H9 (cell line): ENCODE measurements around the gene TMEM164. TPM values are rescaled to one million over a fixed set of nuclear protein-coding genes. Genes with fewer than 3 reads are reported as not detected.

Source experiments
- DNase-seq: peaks from one replicate; pipeline ENCODE4 v3.0.0-alpha.2; 2017
- H2AFZ ChIP-seq: one replicate; pipeline ENCODE4 v1.6.1; 2013; ENCODE audit warnings: mild to moderate bottlenecking, low read length, control low read depth, moderate library complexity
- H2AK5ac ChIP-seq: 2 replicates; pipeline ENCODE4 v1.6.1; 2013; ENCODE audit warnings: low read length, control low read depth, mixed read lengths; ENCODE audit not compliant: insufficient read length
- H2BK120ac ChIP-seq: one replicate; pipeline ENCODE4 v1.6.1; 2013; ENCODE audit warnings: low read depth, mild to moderate bottlenecking, low read length, control low read depth, inconsistent platforms; ENCODE audit not compliant: poor library complexity, severe bottlenecking
- H2BK12ac ChIP-seq: 2 replicates; pipeline ENCODE4 v1.6.1; 2013; ENCODE audit warnings: low read length, control low read depth, mixed read lengths, low read depth; ENCODE audit not compliant: insufficient read length
- H2BK15ac ChIP-seq: 2 replicates; pipeline ENCODE4 v1.6.1; 2013; ENCODE audit warnings: low read depth, low read length, control low read depth
- H2BK20ac ChIP-seq: one replicate; pipeline ENCODE4 v1.6.1; 2013; ENCODE audit warnings: low read depth, mild to moderate bottlenecking, low read length, control low read depth, inconsistent platforms; ENCODE audit not compliant: poor library complexity, severe bottlenecking
- H2BK5ac ChIP-seq: 2 replicates; pipeline ENCODE4 v1.6.1; 2013; ENCODE audit warnings: low read length, control low read depth, mixed read lengths; ENCODE audit not compliant: insufficient read length
- H3K14ac ChIP-seq: 2 replicates; pipeline ENCODE4 v1.6.1; 2013; ENCODE audit warnings: low read length, control low read depth; ENCODE audit not compliant: insufficient read depth
- H3K18ac ChIP-seq: 2 replicates; pipeline ENCODE4 v1.6.1; 2013; ENCODE audit warnings: low read depth, mild to moderate bottlenecking, mixed read lengths, low read length, control low read depth; ENCODE audit not compliant: insufficient read length
- H3K23ac ChIP-seq: 2 replicates; pipeline ENCODE4 v1.6.1; 2013; ENCODE audit warnings: low read length, control low read depth, mixed read lengths, low read depth; ENCODE audit not compliant: insufficient read length
- H3K23me2 ChIP-seq: 2 replicates; pipeline ENCODE4 v1.6.1; 2013; ENCODE audit warnings: low read depth, mild to moderate bottlenecking, mixed read lengths, low read length, control low read depth; ENCODE audit not compliant: insufficient read length, poor library complexity, severe bottlenecking
- H3K27ac ChIP-seq: 2 replicates; pipeline ENCODE4 v1.5.1; 2013; ENCODE audit warnings: low read length, control low read depth, mixed read lengths, low read depth; ENCODE audit not compliant: insufficient read length
- H3K27me3 ChIP-seq: 2 replicates; pipeline ENCODE4 v1.6.1; 2013; ENCODE audit warnings: low read length, control low read depth, inconsistent platforms; ENCODE audit not compliant: insufficient read depth
- H3K4ac ChIP-seq: 2 replicates; pipeline ENCODE4 v1.6.1; 2013; ENCODE audit warnings: low read depth, mild to moderate bottlenecking, control low read depth, inconsistent platforms, low read length, moderate library complexity
- H3K4me1 ChIP-seq: 2 replicates; pipeline ENCODE4 v1.6.1; 2013; ENCODE audit warnings: low read length, control low read depth, inconsistent platforms; ENCODE audit not compliant: insufficient read depth
- H3K4me2 ChIP-seq: 2 replicates; pipeline ENCODE4 v1.6.1; 2013; ENCODE audit warnings: low read length, control low read depth, mixed read lengths; ENCODE audit not compliant: insufficient read length, insufficient read depth
- H3K56ac ChIP-seq: 2 replicates; pipeline ENCODE4 v1.6.1; 2013; ENCODE audit warnings: low read depth, mild to moderate bottlenecking, mixed read lengths, low read length, control low read depth; ENCODE audit not compliant: insufficient read length
- H3K79me1 ChIP-seq: 2 replicates; pipeline ENCODE4 v1.6.1; 2013; ENCODE audit warnings: low read depth, mild to moderate bottlenecking, moderate library complexity, low read length, control low read depth, inconsistent platforms; ENCODE audit not compliant: insufficient read depth, poor library complexity, severe bottlenecking
- H3K79me2 ChIP-seq: 2 replicates; pipeline ENCODE4 v1.6.1; 2013; ENCODE audit warnings: low read length, control low read depth, inconsistent platforms; ENCODE audit not compliant: insufficient read depth
- H3K9ac ChIP-seq: 2 replicates; pipeline ENCODE4 v1.6.1; 2013; ENCODE audit warnings: low read length, control low read depth, mixed read lengths; ENCODE audit not compliant: insufficient read length; ENCODE audit errors: extremely low read depth
- H3K9me3 ChIP-seq: one replicate; pipeline ENCODE4 v1.6.1; 2013; ENCODE audit warnings: low read depth, low read length, inconsistent platforms; ENCODE audit not compliant: control insufficient read depth
- H3T11ph ChIP-seq: one replicate; pipeline ENCODE4 v1.6.1; 2013; ENCODE audit warnings: mild to moderate bottlenecking, low read length, control low read depth, inconsistent platforms
- H4K20me1 ChIP-seq: one replicate; pipeline ENCODE4 v1.6.1; 2013; ENCODE audit not compliant: control insufficient read depth, insufficient read length, insufficient read depth
- H4K5ac ChIP-seq: 2 replicates; pipeline ENCODE4 v1.6.1; 2013; ENCODE audit warnings: low read depth, mild to moderate bottlenecking, mixed read lengths, low read length, control low read depth; ENCODE audit not compliant: insufficient read length
- H4K8ac ChIP-seq: replicated peaks from 2 replicates; pipeline ENCODE4 v1.6.1; 2013; ENCODE audit warnings: low read length, control low read depth, mixed read lengths, low read depth; ENCODE audit not compliant: insufficient read length
- H4K91ac ChIP-seq: 2 replicates; pipeline ENCODE4 v1.6.1; 2013; ENCODE audit warnings: low read depth, mild to moderate bottlenecking, moderate library complexity, mixed read lengths, low read length, control low read depth; ENCODE audit not compliant: insufficient read length
- H3K27ac Mint-ChIP-seq, 3 experiments: 2 replicates in 2 of 3; 3 replicates in 1 of 3; pipeline ENCODE4 v1.8.0; 2020 to 2021; ENCODE audit warnings: mixed read lengths in 3 of 3, mild to moderate bottlenecking in 1 of 3, moderate library complexity in 1 of 3
- H3K27me3 Mint-ChIP-seq: 2 replicates; pipeline ENCODE4 v1.8.0; 2021; ENCODE audit warnings: low read depth, mild to moderate bottlenecking, moderate library complexity, mixed read lengths
- H3K36me3 Mint-ChIP-seq, 3 experiments: 2 replicates in 2 of 3; 3 replicates in 1 of 3; pipeline ENCODE4 v1.8.0; 2020 to 2021; ENCODE audit warnings: low read depth in 3 of 3, mixed read lengths in 3 of 3; ENCODE audit not compliant: insufficient read depth in 1 of 3
- H3K4me1 Mint-ChIP-seq, 2 experiments: 2 replicates each; pipeline ENCODE4 v1.8.0; 2020; ENCODE audit warnings: mixed read lengths in 2 of 2
- H3K4me3 Mint-ChIP-seq, 2 experiments: 2 replicates in 1 of 2; 3 replicates in 1 of 2; pipeline ENCODE4 v1.8.0; 2020 to 2021; ENCODE audit warnings: mild to moderate bottlenecking in 2 of 2, mixed read lengths in 2 of 2, moderate library complexity in 1 of 2
- H3K9me3 Mint-ChIP-seq, 2 experiments: 2 replicates in 1 of 2; 3 replicates in 1 of 2; pipeline ENCODE4 v1.8.0; 2020; ENCODE audit warnings: mild to moderate bottlenecking in 2 of 2, mixed read lengths in 2 of 2, moderate library complexity in 1 of 2
- total RNA-seq: library from RNA; stranded (reverse); gene quantifications from 2 replicates; pipeline ENCODE4 v1.2.1, GENCODE V29; 2021
- TF ChIP-seq, protein P1 (sequence below): fragments of 200-600 bp; sonication (generic); conservative IDR thresholded peaks from 3 replicates; pipeline ENCODE4 v1.8.0; 2021; ENCODE audit warnings: antibody characterized with exemption, mild to moderate bottlenecking

TMEM164 gene
- total RNA-seq, 1 experiment from 2014 or later: 30.4 TPM

DNA sequence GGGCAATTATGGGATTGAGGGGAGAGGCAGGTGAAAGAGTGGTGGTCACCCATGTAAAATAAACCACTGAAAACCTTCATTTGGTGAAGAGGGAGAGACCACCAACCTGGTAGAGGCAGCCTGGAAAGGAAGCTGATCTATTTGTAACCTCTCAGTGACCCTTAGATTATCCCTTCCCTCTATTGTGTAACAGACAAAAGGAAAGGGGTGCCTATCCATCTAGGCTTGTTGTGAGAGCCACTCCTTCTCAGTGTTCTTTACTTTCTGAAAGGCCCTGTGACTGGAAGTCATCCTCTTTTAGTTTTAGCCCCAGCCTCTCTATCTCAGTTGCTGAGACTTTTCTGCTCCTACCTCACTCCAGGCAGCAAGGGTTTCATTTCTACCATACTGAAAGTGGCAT lies 142.4 kb downstream of the TMEM164 start:
- Histone ChIP-seq H3K18ac (no peak overlapping the region), H3K4me1 (peaks cover 3% of the 10 kb centered on the region; the same call in 1 of the 2 replicates), H3K27ac (no peak overlapping the region), H2BK120ac (no peak overlapping the region), H3K4ac (no peak overlapping the region), H4K8ac (no peak overlapping the region), H3K23ac (no peak overlapping the region), H4K91ac (no peak overlapping the region), H3K9me3 (no peaks in the 10 kb centered on the region), H2AK5ac (no peak overlapping the region), H3K79me2 (no peaks in the 10 kb centered on the region), H4K20me1 (no peaks in the 10 kb centered on the region), H3K9ac (no peak overlapping the region), H3K4me2 (no peak overlapping the region), H3K27me3 (no peaks in the 10 kb centered on the region), H4K5ac (no peak overlapping the region), H3K79me1 (no peaks in the 10 kb centered on the region), H3K14ac (no peak overlapping the region), H2BK5ac (no peak overlapping the region), H3T11ph (no peak overlapping the region), H3K23me2 (no peaks in the 10 kb centered on the region), H2BK20ac (no peak overlapping the region), H2BK15ac (no peak overlapping the region; the same call in 1 of the 2 replicates), H2AFZ (no peak overlapping the region), H2BK12ac (no peak overlapping the region), H3K56ac (no peak overlapping the region)
- TF ChIP-seq, protein P1, sequence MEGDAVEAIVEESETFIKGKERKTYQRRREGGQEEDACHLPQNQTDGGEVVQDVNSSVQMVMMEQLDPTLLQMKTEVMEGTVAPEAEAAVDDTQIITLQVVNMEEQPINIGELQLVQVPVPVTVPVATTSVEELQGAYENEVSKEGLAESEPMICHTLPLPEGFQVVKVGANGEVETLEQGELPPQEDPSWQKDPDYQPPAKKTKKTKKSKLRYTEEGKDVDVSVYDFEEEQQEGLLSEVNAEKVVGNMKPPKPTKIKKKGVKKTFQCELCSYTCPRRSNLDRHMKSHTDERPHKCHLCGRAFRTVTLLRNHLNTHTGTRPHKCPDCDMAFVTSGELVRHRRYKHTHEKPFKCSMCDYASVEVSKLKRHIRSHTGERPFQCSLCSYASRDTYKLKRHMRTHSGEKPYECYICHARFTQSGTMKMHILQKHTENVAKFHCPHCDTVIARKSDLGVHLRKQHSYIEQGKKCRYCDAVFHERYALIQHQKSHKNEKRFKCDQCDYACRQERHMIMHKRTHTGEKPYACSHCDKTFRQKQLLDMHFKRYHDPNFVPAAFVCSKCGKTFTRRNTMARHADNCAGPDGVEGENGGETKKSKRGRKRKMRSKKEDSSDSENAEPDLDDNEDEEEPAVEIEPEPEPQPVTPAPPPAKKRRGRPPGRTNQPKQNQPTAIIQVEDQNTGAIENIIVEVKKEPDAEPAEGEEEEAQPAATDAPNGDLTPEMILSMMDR: no peak
- Mint-ChIP-seq H3K4me1 (peaks cover 16% of the 10 kb centered on the region in 2 experiments), H3K4me3 (no peak overlapping the region), H3K27me3 (no peaks in the 10 kb centered on the region; the same call in none of the 2 replicates), H3K27ac (0 out of 7 replicates have a peak overlapping the region, but pooled peaks of 1 of the 3 experiments have one; percentile 16), H3K9me3 (no peaks in the 10 kb centered on the region), H3K36me3 (peaks cover 0 to 4% (median 0%) of the 10 kb centered on the region in 3 experiments; a peak in 1 of 7 replicates)
- DNase-seq: no peak
